Measurements from ENCODE around the gene KIAA0040.

- TF ChIP-seq MAX (IDR thresholded peaks at IDR 0.05; ENCODE audit: insufficient read depth, insufficient read length) (no peak), CTCF (IDR thresholded peaks at IDR 0.05; ENCODE audit: extremely low read depth in 1 of 2, insufficient read depth in 1 of 2, low read depth in 1 of 2, low read length in 2 of 2) (no peak), POLR2A (IDR thresholded peaks at IDR 0.05; ENCODE audit: low read depth, low read length) (no peak), POLR2AphosphoS5 (IDR thresholded peaks at IDR 0.05; ENCODE audit: insufficient read depth, low read depth, low read length) (no peak)
These were observed 25.8 kb downstream of the KIAA0040 start for GRCh38 chr1:175166746-175167145.

All from endothelial cell of umbilical vein (primary cell).